Stimulated activated naive B cell treated with anti-CD40 and anti-IgM and Interleukin-4, amounts not matched to agents 10 μg/mL and 1 μg/mL and 100 μg/mL, for 72 hours (primary cell): Measurements from ENCODE around the gene SORBS2.

ENCODE experiments used
- ATAC-seq, 2 donors: fragments of 150-1000 bp; cut with Tn5 transposase; replicated peaks; 2 replicates each; pipeline ENCODE4 v1.10.0; 2021; ENCODE audit warnings: moderate library complexity in 1 of 2
- DNase-seq: peaks from one replicate; pipeline ENCODE4 v3.0.0; 2021
- H3K27ac Mint-ChIP-seq: one replicate; pipeline ENCODE4 v1.8.0; 2022; ENCODE audit warnings: mild to moderate bottlenecking, mixed read lengths
- H3K27me3 Mint-ChIP-seq, 2 donors: one replicate each; pipeline ENCODE4 v1.8.0; 2022; ENCODE audit warnings: mixed read lengths in 2 of 2
- H3K36me3 Mint-ChIP-seq, 2 donors: one replicate each; pipeline ENCODE4 v1.8.0; 2022; ENCODE audit warnings: mixed read lengths in 2 of 2, mild to moderate bottlenecking in 1 of 2
- H3K4me1 Mint-ChIP-seq, 2 donors: one replicate each; pipeline ENCODE4 v1.8.0; 2022; ENCODE audit warnings: mixed read lengths in 2 of 2, mild to moderate bottlenecking in 1 of 2
- H3K4me3 Mint-ChIP-seq, 2 donors: one replicate each; pipeline ENCODE4 v1.8.0; 2022; ENCODE audit warnings: mild to moderate bottlenecking in 2 of 2, mixed read lengths in 2 of 2, moderate library complexity in 1 of 2
- H3K9me3 Mint-ChIP-seq, 2 donors: one replicate each; pipeline ENCODE4 v1.8.0; 2022; ENCODE audit warnings: mixed read lengths in 2 of 2, mild to moderate bottlenecking in 1 of 2

SORBS2 gene

DNA sequence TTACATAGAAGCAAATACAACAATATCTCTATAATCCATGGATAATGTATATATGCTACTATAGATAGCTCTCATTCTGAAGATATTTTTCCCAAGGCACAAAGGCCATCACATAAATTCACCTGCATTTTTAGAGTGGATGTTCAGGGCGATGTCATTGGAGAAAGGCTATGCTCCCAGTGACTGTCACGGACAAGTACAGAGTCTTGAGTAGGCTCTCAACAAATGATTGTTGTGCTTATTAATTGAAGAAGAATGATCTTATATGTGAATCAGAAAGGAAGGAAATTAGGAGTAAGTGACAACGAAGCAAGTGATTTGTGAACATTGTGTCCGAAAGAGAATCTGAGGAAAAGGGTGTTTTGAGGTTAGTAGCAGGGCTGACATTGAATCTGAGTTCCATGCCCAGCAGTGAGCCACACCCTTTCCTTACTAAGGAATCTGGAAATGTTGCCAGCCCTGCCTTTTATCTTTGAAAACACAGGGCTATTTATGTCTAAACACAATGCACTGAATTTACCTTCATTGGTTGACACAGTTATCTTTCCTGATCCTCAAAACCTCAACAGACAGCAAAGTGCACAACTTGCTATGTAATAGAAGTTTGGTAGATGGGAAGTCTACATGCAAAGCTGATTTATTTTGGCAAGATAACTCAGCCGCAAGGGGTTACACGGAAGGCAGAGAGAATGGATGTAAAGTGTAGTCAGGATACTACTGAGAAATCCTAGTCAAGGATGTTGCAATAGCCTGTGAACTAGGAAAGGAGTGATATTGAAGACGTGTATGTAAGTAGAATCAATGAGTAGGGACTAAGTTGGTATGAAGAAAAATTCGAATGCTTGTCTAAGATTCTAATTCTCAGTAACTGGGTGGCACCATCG, 50.4 kb downstream of the SORBS2 start:
- peak overlapping the region; percentile 1 for H3K27ac Mint-ChIP-seq
- no peaks in the 10 kb centered on the region for H3K9me3 Mint-ChIP-seq
- ATAC-seq, result no peak
- DNase-seq, result no peak
- no peaks in the 10 kb centered on the region for H3K36me3 Mint-ChIP-seq
- H3K4me1 Mint-ChIP-seq, result no peaks in the 10 kb centered on the region
- H3K4me3 Mint-ChIP-seq, result no peak overlapping the region
- H3K27me3 Mint-ChIP-seq, result peaks cover 11 to 14% of the 10 kb centered on the region in 2 donors

DNA sequence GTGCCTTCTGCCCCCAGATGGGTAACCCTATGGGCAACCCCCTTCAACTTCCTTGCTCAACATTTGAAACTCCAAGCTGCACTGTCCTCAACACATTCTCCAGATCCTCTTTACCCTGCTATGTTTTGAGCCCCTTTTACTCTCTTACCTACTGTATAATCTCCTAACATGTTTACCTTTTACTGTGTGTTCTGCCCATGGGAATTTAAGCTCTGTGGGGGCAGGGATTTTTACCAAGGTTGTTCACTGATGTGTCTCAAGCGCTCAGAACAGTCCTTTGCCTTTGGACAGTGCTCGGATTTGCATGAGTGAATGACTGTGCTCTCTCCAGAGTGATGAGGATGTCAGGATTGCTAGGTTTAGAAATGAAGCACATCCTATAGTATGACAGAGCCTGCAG, 53.2 kb downstream of the SORBS2 start:
- H3K27me3 Mint-ChIP-seq, result peaks cover 14 to 15% of the 10 kb centered on the region in 2 donors
- peaks cover 3% of the 10 kb centered on the region in 2 donors for H3K9me3 Mint-ChIP-seq
- DNase-seq, result no peak
- no peaks in the 10 kb centered on the region for H3K36me3 Mint-ChIP-seq
- H3K27ac Mint-ChIP-seq, result no peak overlapping the region
- H3K4me1 Mint-ChIP-seq, result no peaks in the 10 kb centered on the region
- H3K4me3 Mint-ChIP-seq, result no peak overlapping the region
- ATAC-seq, result no peak

DNA sequence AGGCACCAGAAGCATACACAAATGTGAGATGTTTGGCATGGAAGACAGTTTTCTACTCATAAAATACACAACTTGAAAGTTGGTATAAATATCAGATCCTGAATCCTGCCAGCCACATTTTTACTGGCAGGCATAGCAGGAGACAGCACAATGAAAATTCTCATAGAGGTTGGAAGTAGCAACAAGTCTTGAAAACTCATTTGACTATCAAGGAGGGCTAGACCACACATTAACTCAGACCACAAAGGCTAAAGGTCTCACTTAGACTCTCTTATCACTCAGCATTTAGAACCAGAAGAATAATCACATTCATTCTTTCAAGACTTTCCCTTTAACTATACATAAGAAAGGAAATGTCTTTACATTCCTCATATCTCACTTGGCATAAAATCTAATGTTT, 56.5 kb downstream of the SORBS2 start:
- Mint-ChIP-seq H3K4me3 (no peak overlapping the region), H3K27ac (no peak overlapping the region), H3K9me3 (peaks cover 3% of the 10 kb centered on the region in 2 donors), H3K4me1 (no peaks in the 10 kb centered on the region), H3K27me3 (peaks cover 5 to 16% of the 10 kb centered on the region in 2 donors), H3K36me3 (no peaks in the 10 kb centered on the region)
- DNase-seq, result no peak
- no peak for ATAC-seq

DNA sequence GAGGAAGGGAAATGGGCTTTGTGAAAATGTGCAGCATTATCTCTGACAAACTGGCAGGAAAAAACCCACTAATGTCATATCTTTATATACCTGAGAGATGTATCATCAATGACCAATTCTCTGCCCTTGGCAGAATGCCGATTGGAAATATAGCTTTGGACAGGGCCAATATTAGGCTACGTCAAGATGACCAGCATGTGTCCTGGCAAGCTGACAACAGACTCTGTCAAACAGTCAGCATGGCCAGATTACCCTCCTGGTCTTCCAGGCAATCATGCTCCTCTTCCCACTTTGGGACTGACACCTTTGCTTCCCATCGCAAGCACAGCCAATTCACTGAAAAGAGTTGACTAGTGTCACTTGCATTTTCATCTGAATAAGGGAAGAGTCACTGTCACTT, 57.0 kb downstream of the SORBS2 start:
- Mint-ChIP-seq H3K4me3 (no peak overlapping the region), H3K36me3 (no peaks in the 10 kb centered on the region), H3K27ac (no peak overlapping the region), H3K9me3 (peaks cover 3% of the 10 kb centered on the region in 2 donors), H3K27me3 (peaks cover 5 to 16% of the 10 kb centered on the region in 2 donors), H3K4me1 (no peaks in the 10 kb centered on the region)
- no peak for DNase-seq
- ATAC-seq, result no peak

DNA sequence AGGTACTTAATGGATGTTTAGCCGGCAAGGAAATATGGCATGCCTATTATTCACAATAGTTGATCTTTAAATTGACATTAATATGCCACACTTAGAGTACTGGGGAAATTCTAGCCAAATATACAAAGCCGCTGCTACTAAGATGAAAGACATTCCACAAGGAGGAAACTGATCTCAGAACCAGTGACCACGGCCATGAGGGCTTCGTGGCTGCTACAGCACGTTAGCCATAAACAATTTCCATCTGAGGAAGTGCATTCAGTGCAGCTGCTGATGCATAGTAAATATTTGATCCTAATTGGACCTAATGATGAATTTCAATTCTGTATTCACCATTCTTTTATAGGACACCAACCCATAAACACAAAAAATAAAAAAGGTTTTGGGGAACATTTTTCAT, 59.1 kb downstream of the SORBS2 start:
- no peak overlapping the region for H3K4me3 Mint-ChIP-seq
- H3K36me3 Mint-ChIP-seq, result no peaks in the 10 kb centered on the region
- H3K4me1 Mint-ChIP-seq, result no peaks in the 10 kb centered on the region
- no peak for ATAC-seq
- peaks cover 3% of the 10 kb centered on the region in 2 donors for H3K9me3 Mint-ChIP-seq
- no peak overlapping the region for H3K27ac Mint-ChIP-seq
- DNase-seq, result no peak
- H3K27me3 Mint-ChIP-seq, result peaks cover 5 to 11% of the 10 kb centered on the region in 2 donors

DNA sequence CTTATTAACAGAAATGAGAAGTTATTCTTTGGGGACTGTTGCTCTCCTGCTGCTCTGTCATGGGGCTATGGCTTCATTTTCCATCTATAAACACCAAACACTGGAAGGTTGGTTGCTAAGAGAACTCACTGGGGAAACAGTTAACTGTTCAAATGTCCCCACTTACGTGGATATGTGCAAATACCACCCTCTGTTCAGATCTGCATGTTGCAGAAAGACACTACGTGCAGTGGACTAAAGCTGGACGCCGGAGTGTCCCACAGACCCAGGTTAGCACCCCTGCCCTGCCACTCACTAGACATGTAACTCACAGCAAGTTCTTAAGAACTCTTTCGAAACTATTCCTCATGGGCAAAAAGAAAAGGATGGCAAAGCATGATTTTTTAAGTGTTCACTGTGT, 62.1 kb downstream of the SORBS2 start:
- H3K4me3 Mint-ChIP-seq, result no peak overlapping the region
- ATAC-seq (no peak), DNase-seq (no peak)
- no peaks in the 10 kb centered on the region for H3K4me1 Mint-ChIP-seq
- H3K27ac Mint-ChIP-seq, result no peak overlapping the region
- peaks cover 5 to 15% of the 10 kb centered on the region in 2 donors for H3K27me3 Mint-ChIP-seq
- no peaks in the 10 kb centered on the region for H3K36me3 Mint-ChIP-seq
- peaks cover 3% of the 10 kb centered on the region in 2 donors for H3K9me3 Mint-ChIP-seq

DNA sequence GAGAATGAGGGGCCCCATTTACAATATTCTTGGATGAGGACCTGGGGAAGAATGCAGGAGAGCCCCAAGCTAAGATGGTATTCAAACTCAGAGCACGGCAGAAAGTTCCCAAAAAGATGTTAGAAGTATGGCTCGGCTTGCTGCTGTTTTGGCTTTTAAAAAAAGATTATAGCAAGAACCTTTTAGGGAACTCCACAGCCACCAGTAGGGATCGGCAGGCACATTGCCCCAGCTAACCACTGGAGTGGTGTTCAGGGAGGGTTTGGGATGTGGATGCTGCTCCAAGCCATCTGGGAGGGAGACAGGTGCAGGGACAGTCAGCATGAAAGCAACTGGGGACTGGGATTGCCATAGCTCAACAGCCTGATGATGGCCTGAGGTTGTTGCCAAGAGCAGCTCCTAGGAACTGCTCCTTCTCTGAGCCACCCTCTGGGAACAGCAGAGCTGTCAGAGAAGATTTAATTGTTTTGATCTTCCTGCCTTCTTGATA, 63.0 kb downstream of the SORBS2 start:
- ATAC-seq (no peak), DNase-seq (no peak)
- Mint-ChIP-seq H3K4me1 (no peaks in the 10 kb centered on the region), H3K4me3 (no peak overlapping the region), H3K27ac (no peak overlapping the region), H3K36me3 (no peaks in the 10 kb centered on the region), H3K9me3 (peaks cover 1 to 3% of the 10 kb centered on the region in 2 donors), H3K27me3 (peaks cover 9 to 19% of the 10 kb centered on the region in 2 donors)

DNA sequence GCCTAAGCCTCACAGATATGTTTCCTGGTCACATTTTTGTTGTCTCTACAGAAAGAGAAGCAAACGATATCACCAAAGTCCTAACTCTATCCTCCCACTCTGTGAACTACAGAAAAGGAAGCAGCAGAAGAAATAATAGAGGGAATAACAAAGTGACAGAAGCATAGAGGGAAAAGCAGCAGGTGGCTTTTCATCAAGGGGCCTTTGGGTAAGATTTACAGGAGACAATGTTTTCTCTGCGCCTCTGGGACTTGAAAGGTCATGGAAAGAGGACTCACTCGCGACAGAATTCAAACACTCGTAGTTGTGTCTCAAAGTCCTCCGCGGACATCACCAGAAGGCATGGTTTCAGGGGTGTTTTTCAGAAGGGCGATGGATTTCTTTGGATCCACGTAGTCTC, 66.1 kb downstream of the SORBS2 start:
- no peak overlapping the region for H3K4me3 Mint-ChIP-seq
- no peaks in the 10 kb centered on the region for H3K36me3 Mint-ChIP-seq
- H3K4me1 Mint-ChIP-seq, result peaks cover 0 to 1% of the 10 kb centered on the region in 2 donors
- H3K27me3 Mint-ChIP-seq, result peaks cover 11 to 16% of the 10 kb centered on the region in 2 donors
- no peak for DNase-seq
- H3K27ac Mint-ChIP-seq, result no peak overlapping the region
- H3K9me3 Mint-ChIP-seq, result peaks cover 0 to 1% of the 10 kb centered on the region in 2 donors
- no peak for ATAC-seq

DNA sequence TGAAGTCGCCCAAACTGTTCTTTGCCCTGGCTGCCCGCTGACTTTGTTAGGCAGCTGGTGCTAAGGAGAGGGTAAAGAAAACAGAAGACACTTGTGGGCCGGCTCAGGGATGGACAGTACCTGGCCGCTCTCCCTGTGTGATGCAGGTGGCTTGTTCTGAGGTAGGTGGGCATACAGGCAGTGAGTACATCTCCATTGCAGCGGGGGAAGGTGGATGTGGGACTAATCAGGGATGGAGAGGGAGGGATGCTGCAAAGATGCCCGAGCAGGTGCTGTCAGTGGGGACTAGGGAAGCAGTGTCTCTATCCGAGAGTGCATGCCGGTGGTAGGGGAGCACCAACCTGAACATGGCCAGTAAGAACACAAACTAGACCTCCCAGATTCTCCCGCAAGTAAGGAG, 67.0 kb downstream of the SORBS2 start:
- Mint-ChIP-seq H3K27ac (no peak overlapping the region), H3K4me3 (no peak overlapping the region), H3K36me3 (no peaks in the 10 kb centered on the region), H3K27me3 (peaks cover 11 to 18% of the 10 kb centered on the region in 2 donors), H3K4me1 (peaks cover 0 to 1% of the 10 kb centered on the region in 2 donors), H3K9me3 (peaks cover 0 to 3% of the 10 kb centered on the region in 2 donors)
- ATAC-seq (no peak), DNase-seq (no peak)

DNA sequence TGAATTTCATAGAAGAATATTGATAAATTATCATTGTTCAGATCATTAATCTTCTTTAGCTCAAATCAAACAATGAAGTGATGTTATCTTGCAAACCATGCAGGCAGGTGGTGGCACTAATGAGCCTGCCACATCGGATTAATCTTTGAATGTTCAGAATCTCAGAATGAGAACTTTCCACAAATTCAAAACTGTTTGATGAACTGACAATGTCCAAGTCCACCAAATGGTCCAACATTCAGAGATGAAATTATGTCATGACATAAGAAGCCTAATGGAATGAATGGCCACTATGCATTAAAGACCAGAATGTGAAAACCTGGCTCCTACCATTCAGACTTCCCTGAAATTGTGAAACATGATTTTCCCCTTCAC, 67.5 kb downstream of the SORBS2 start:
- Mint-ChIP-seq H3K9me3 (peaks cover 0 to 3% of the 10 kb centered on the region in 2 donors), H3K27me3 (peaks cover 11 to 20% of the 10 kb centered on the region in 2 donors), H3K4me1 (peaks cover 0 to 1% of the 10 kb centered on the region in 2 donors), H3K4me3 (no peak overlapping the region), H3K36me3 (no peaks in the 10 kb centered on the region), H3K27ac (no peak overlapping the region)
- ATAC-seq (no peak), DNase-seq (no peak)

DNA sequence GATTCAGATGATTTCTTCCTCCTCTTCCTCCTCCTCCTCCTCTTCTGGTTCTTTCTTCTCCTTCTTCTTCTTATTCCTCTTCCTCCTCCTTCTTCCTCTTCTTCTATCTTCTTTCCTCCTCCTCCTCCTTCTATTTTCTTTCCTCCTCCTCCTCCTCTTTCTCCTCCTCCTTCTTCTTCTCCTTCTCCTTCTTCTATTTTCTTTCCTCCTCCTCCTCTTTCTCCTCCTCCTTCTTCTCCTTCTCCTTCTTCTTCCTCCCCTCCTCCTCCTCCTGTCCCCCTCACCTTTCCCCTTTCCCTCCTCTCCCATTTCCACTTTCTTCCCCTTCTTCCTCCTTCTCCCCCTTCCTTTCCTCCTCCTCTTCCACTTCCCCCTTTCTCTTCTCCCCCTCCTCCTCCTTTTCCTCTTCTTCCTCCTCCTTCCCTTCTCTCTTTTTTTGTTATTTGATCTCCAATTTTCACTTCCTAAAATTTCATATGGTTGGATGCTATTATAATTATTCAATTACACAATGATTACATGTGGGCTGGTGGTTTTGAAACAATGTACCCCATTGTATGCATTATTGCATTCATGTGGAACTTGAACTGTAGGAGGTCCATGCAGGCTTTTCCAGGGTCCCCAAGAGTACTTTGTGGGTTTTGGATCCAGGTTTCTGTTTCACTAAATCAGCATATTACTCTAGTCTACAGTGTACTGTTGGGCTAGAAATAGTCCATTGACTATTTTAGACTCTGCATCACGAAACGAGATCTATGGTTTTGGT, 68.1 kb downstream of the SORBS2 start:
- peaks cover 0 to 1% of the 10 kb centered on the region in 2 donors for H3K4me1 Mint-ChIP-seq
- no peak overlapping the region for H3K27ac Mint-ChIP-seq
- peaks cover 11 to 20% of the 10 kb centered on the region in 2 donors for H3K27me3 Mint-ChIP-seq
- no peaks in the 10 kb centered on the region for H3K36me3 Mint-ChIP-seq
- ATAC-seq, result no peak
- no peak for DNase-seq
- no peak overlapping the region for H3K4me3 Mint-ChIP-seq
- peaks cover 0 to 3% of the 10 kb centered on the region in 2 donors for H3K9me3 Mint-ChIP-seq

DNA sequence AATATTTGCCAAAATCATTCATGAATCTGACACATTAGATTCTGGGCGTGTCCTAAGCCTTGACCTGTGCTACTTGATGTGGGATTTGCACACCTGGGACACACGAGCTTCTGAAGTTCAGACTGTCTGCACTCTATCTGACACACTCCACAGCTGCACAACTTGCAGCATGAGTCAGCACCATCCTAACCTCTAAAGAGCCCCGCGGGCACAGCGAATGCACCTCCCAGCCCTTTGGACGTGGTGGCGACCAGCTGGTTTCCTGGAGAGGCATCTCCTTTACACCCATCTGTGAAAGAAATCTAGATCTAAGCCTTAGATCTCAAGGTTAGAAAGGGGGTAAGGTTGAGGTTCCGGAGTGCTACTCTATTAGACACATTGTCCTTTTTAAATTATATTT, 69.2 kb downstream of the SORBS2 start:
- DNase-seq (no peak), ATAC-seq (no peak)
- H3K27ac Mint-ChIP-seq, result no peak overlapping the region
- no peaks in the 10 kb centered on the region for H3K36me3 Mint-ChIP-seq
- peaks cover 0 to 1% of the 10 kb centered on the region in 2 donors for H3K4me1 Mint-ChIP-seq
- H3K4me3 Mint-ChIP-seq, result no peak overlapping the region
- H3K9me3 Mint-ChIP-seq, result peaks cover 0 to 3% of the 10 kb centered on the region in 2 donors
- H3K27me3 Mint-ChIP-seq, result peaks cover 11 to 20% of the 10 kb centered on the region in 2 donors

DNA sequence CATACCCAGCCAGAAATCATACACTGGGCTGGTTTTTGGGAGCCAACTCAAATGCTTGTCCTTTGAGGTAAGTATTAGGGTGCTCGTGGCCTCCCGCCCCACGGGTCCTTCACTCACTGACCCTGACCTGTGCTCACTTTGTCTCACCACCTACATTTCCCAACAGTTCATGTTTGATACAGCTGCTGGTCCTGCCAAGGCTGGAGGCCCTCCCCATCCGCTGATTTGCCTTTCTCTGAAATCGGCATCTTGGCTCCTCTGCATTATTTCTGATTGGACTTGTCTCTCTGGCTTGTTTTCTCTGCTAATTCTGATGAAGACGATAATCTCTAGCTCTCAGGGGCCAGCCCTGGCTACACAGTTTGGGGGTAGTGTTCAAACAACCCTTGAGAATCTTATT, 70.2 kb downstream of the SORBS2 start:
- DNase-seq (no peak), ATAC-seq (no peak)
- Mint-ChIP-seq H3K4me1 (peaks cover 0 to 1% of the 10 kb centered on the region in 2 donors), H3K36me3 (no peaks in the 10 kb centered on the region), H3K27ac (no peak overlapping the region), H3K4me3 (no peak overlapping the region), H3K9me3 (peaks cover 0 to 3% of the 10 kb centered on the region in 2 donors), H3K27me3 (peaks cover 17 to 20% of the 10 kb centered on the region in 2 donors)

DNA sequence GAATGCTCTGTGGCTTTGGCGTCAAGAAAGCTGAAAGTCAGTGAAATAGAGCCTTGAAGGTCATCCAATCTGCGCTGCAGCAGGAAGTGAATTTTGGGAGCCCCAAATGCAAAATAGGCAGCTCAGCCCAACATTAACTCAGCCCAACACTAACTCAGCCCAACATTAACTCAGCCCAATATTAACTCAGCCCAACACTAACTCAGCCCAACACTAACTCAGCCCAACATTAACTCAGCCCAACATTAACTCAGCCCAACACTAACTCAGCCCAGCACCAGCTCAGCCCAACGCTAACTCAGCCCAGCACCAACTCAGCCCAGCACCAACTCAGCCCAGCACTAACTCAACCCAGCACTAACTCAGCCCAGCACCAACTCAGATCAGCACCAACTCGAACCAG, 71.5 kb downstream of the SORBS2 start:
- Mint-ChIP-seq H3K4me1 (peaks cover 0 to 1% of the 10 kb centered on the region in 2 donors), H3K36me3 (no peaks in the 10 kb centered on the region), H3K9me3 (peaks cover 0 to 3% of the 10 kb centered on the region in 2 donors), H3K27me3 (peaks cover 19 to 25% of the 10 kb centered on the region in 2 donors), H3K4me3 (no peak overlapping the region), H3K27ac (no peak overlapping the region)
- ATAC-seq (no peak), DNase-seq (no peak)
